ENCODE data around the gene KMT2B. TPM values are rescaled to one million over a fixed set of nuclear protein-coding genes. Genes with fewer than 3 reads are reported as not detected.

The KMT2B gene
- 49.7 to 60.0 TPM (median 57.9 TPM) in 5 replicates for total RNA-seq (2022; extraction: Qiagen RNA extraction)

GRCh38 chr19:35717665-35718344 is at the start of gene KMT2B:
KMT2B (plus strand) TSS chr19:35718003; CDS start chr19:35718019, 16 bp downstream.

GRCh38 chr19:35704218-35704617 is 13.6 kb upstream of the KMT2B start, which contains the start of gene ZBTB32:
ZBTB32 (plus strand) TSS chr19:35704558; CDS start chr19:35714627, 10,069 bp downstream.

GRCh38 chr19:35742121-35742724 is 24.4 kb downstream of the KMT2B start, which contains the start of gene IGFLR1:
IGFLR1 (minus strand) TSS chr19:35742452; CDS start chr19:35741180, 1,272 bp downstream.

GRCh38 chr19:35745328-35746086 is 27.7 kb downstream of the KMT2B start, which contains the start of the genes PSENEN and U2AF1L4:
PSENEN (plus strand) TSS chr19:35745651; CDS start chr19:35745931, 280 bp downstream.
U2AF1L4 (minus strand) TSS chr19:35745418; CDS start chr19:35745391, 27 bp downstream.

GRCh38 chr19:35748106-35749020 is 30.6 kb downstream of the KMT2B start, which contains the start of gene LIN37:
LIN37 (plus strand) TSS chr19:35748576; CDS start chr19:35748725, 149 bp downstream.

GRCh38 chr19:35756377-35757230 is 38.8 kb downstream of the KMT2B start, which contains the start of gene HSPB6:
HSPB6 (minus strand) TSS chr19:35757029; CDS start chr19:35757008, 21 bp downstream.

GRCh38 chr19:35757749-35758608 is 40.2 kb downstream of the KMT2B start, which contains the start of gene PROSER3:
PROSER3 (plus strand) TSS chr19:35758176; CDS start chr19:35758216, 40 bp downstream.

GRCh38 chr19:35775298-35776101 is 57.7 kb downstream of the KMT2B start, which contains the start of gene ARHGAP33:
ARHGAP33 (plus strand) TSS chr19:35775564; CDS start chr19:35775659, 95 bp downstream.

Other genes with a start within 250 kb of the KMT2B start
- gene KRTDAP, start 227.5 kb upstream of the KMT2B start, total RNA-seq (2022; extraction: Qiagen RNA extraction): not detected in 5 replicates
- 34.4 to 41.4 TPM (median 35.8 TPM) in 5 replicates for gene DMKN, start 204.4 kb upstream of the KMT2B start, total RNA-seq (2022; extraction: Qiagen RNA extraction)
- gene SBSN, start 189.7 kb upstream of the KMT2B start, total RNA-seq (2022; extraction: Qiagen RNA extraction): 3.5 to 4.0 TPM (median 3.9 TPM) in 5 replicates
- gene GAPDHS, start 184.5 kb upstream of the KMT2B start, total RNA-seq (2022; extraction: Qiagen RNA extraction): 0.08 to 0.14 TPM (median 0.10 TPM) in 5 replicates
- 346 to 443 TPM (median 420 TPM) in 5 replicates for gene TMEM147, start 172.4 kb upstream of the KMT2B start, total RNA-seq (2022; extraction: Qiagen RNA extraction)
- 0.06 to 0.14 TPM (median 0.13 TPM) in 4 of 5 replicates, not detected in the other for gene ATP4A, start 154.3 kb upstream of the KMT2B start, total RNA-seq (2022; extraction: Qiagen RNA extraction)
- not detected in 5 replicates for gene PMIS2, start 131.8 kb upstream of the KMT2B start, total RNA-seq (2022; extraction: Qiagen RNA extraction)
- gene HAUS5, start 105.3 kb upstream of the KMT2B start, total RNA-seq (2022; extraction: Qiagen RNA extraction): 11.1 to 17.3 TPM (median 14.6 TPM) in 5 replicates
- 150 to 223 TPM (median 210 TPM) in 5 replicates for gene RBM42, start 89.0 kb upstream of the KMT2B start, total RNA-seq (2022; extraction: Qiagen RNA extraction)
- gene ETV2, start 76.3 kb upstream of the KMT2B start, total RNA-seq (2022; extraction: Qiagen RNA extraction): 1.7 to 3.4 TPM (median 2.7 TPM) in 5 replicates
- gene COX6B1, start 69.7 kb upstream of the KMT2B start, total RNA-seq (2022; extraction: Qiagen RNA extraction): 1,342 to 1,451 TPM (median 1,370 TPM) in 5 replicates
- gene UPK1A, start 51.5 kb upstream of the KMT2B start, total RNA-seq (2022; extraction: Qiagen RNA extraction): 0.55 to 1.1 TPM (median 1.1 TPM) in 5 replicates
- gene ZBTB32, start 13.4 kb upstream of the KMT2B start, total RNA-seq (2022; extraction: Qiagen RNA extraction): 0.05 TPM in 1 of 5 replicates, not detected in the others
- 10.9 to 12.5 TPM (median 11.8 TPM) in 5 replicates for gene IGFLR1, start 24.4 kb downstream of the KMT2B start, total RNA-seq (2022; extraction: Qiagen RNA extraction)
- 22.6 to 29.2 TPM (median 25.6 TPM) in 5 replicates for gene U2AF1L4, start 27.4 kb downstream of the KMT2B start, total RNA-seq (2022; extraction: Qiagen RNA extraction)
- 266 to 332 TPM (median 283 TPM) in 5 replicates for gene PSENEN, start 27.6 kb downstream of the KMT2B start, total RNA-seq (2022; extraction: Qiagen RNA extraction)
- gene LIN37, start 30.6 kb downstream of the KMT2B start, total RNA-seq (2022; extraction: Qiagen RNA extraction): 23.0 to 28.0 TPM (median 24.5 TPM) in 5 replicates
- 0.08 to 0.34 TPM (median 0.24 TPM) in 5 replicates for gene HSPB6, start 39.0 kb downstream of the KMT2B start, total RNA-seq (2022; extraction: Qiagen RNA extraction)
- gene PROSER3, start 40.2 kb downstream of the KMT2B start, total RNA-seq (2022; extraction: Qiagen RNA extraction): 21.4 to 27.1 TPM (median 26.4 TPM) in 5 replicates
- 5.4 to 7.6 TPM (median 5.9 TPM) in 5 replicates for gene ARHGAP33, start 57.6 kb downstream of the KMT2B start, total RNA-seq (2022; extraction: Qiagen RNA extraction)
- 0.14 to 0.56 TPM (median 0.23 TPM) in 5 replicates for gene PRODH2, start 94.8 kb downstream of the KMT2B start, total RNA-seq (2022; extraction: Qiagen RNA extraction)
- gene NPHS1, start 134.5 kb downstream of the KMT2B start, total RNA-seq (2022; extraction: Qiagen RNA extraction): 0.34 to 0.71 TPM (median 0.49 TPM) in 5 replicates
- 0.39 to 0.59 TPM (median 0.44 TPM) in 5 replicates for gene KIRREL2, start 138.9 kb downstream of the KMT2B start, total RNA-seq (2022; extraction: Qiagen RNA extraction)
- 70.1 to 97.9 TPM (median 93.9 TPM) in 5 replicates for gene APLP1, start 150.6 kb downstream of the KMT2B start, total RNA-seq (2022; extraction: Qiagen RNA extraction)
- gene NFKBID, start 182.5 kb downstream of the KMT2B start, total RNA-seq (2022; extraction: Qiagen RNA extraction): 4.9 to 7.5 TPM (median 5.7 TPM) in 5 replicates
- 0.29 to 0.75 TPM (median 0.53 TPM) in 4 of 5 replicates, not detected in the other for gene HCST, start 184.5 kb downstream of the KMT2B start, total RNA-seq (2022; extraction: Qiagen RNA extraction)
- not detected in 5 replicates for gene TYROBP, start 190.3 kb downstream of the KMT2B start, total RNA-seq (2022; extraction: Qiagen RNA extraction)
- 20.1 to 27.8 TPM (median 23.2 TPM) in 5 replicates for gene LRFN3, start 218.4 kb downstream of the KMT2B start, total RNA-seq (2022; extraction: Qiagen RNA extraction)

Data from A549 treated with AZD2906 at 1 μM for 4 hours (cell line).